Stimulated activated CD4-positive, alpha-beta T cell treated with anti-CD3 and anti-CD28 coated beads, Interleukin-4, amount 100 ng/mL, for 1 hour (primary cell): ENCODE data around the gene GPN2.
"Not testable (repeated sequence)": the region's sequence is repeated elsewhere in the genome, so short reads cannot be mapped to it uniquely, and the experiment has no call there.

Experiments used
- DNase-seq: peaks from one replicate; pipeline ENCODE4 v3.0.0-alpha.2; 2020

Gene GPN2

DNA sequence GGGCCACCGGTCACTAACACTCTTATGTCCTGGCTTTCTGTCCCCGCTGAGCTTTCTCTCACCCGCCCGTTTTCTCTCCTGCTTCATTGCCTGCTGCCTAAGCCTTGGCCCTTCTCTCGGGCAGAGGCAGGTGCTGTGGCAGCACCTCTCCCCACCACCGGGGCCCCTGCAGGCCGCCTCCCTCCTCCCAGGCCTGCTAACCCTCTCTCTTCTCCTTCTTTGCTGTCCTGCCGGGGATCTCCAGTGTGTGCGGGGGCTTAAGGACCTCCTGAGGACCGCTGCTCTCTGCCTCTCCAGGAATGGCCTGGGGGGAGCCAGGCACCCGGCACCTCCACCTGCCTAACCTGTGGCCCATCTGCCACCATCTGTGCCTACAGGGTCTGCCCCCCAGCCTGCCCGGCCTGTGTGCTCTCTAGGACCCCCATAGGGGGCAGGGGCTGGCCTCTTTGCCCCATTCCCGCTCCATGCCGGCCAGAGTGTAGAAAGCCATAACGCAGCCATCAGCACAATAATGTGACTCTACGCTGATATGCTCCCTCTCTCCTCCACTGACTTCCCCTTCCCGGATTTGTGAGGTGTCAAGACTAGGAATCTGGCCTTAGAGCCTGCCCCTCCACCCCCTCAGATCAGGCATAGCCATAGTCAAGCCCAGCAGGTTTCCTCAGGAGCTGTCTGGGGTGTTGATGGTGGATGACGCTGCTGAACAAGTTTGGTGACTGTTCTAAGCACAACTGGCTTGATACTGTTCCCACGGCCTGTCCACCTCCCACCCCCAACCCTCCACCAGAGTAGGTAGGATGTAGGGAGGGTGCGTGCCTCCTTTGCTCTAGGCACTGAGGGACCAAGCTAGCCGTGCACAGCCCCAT is 33.2 kb downstream of the GPN2 start:
- DNase-seq, result no peak

DNA sequence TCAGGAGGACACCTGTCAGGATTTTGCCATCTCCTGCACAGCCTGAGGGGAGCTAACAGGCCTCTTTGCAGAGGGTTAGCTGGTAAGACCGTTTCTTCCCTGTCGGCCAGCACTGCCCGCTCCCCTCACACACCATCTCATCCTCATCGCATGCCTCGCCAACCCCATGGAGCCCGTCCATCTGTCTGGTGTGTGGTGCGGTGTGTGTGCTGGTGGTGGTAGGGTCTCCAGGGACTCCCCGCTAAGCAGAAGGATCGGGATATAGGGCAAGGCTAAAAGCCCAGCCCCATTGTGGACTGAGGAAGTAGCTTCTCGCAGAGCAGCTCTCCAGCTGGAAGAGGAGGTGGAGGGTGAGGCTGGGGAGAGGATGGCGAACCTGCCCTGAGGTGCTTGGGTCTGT is 33.9 kb downstream of the GPN2 start:
- DNase-seq, result no peak

DNA sequence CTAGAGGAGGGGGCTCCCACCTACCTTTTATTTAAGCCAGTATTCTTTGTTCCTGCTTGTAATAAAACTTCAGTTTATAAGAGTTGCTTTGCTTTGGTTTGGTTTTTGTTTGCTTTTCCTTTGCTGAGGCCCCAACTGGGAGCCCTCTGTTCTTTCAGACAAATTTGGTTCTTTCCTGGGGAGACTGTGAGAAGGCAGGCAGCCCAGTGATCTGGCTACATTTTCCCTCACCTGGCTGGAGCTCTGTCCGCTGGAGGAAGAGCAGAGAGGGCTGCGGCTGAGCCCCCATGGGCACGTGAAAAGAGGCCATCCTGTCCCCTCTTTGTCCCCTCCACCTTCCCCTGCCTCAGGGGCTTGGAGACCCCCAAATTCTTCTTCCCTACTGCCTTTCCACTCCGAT is 34.4 kb downstream of the GPN2 start:
- DNase-seq, result no peak

DNA sequence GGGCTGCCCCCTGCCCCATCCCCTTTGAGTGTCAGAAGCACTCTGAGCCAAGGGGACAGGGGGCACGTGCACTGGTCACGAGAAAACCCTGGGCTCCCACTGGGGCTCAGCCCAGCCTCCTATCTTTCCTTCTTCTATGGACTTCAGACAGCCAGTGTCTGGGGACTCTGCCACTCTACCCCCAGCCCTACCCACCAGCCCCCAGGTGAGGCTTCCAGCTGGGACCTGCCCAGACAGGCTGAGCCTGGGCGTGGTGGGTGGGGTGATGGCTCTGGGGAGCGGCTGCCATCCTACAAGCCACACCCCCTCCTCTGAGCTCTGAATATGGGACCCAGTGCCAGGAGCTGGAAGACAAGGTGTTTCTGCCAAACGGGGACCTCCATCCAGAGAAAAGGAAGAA is 35.2 kb downstream of the GPN2 start:
- no peak for DNase-seq

DNA sequence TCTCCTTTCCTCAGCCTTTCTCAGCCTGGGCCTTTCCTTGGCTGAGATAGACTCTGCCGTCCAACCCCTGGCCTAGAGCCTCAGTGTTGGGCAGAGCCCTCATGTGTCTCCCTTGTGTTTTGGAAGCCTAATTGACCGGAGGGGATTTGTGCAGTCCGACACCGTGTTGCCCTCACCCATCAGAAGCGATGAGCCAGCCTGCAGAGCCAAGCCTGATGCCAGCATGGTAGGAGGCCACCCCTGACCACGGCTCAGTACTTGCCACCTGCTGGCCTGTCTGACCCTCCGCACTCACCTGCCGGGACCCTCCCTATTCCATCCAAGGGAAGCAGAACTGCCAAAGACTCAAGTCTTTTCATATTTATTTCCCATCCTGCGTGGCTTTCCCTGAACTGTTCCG is 36.5 kb downstream of the GPN2 start:
- no peak for DNase-seq

DNA sequence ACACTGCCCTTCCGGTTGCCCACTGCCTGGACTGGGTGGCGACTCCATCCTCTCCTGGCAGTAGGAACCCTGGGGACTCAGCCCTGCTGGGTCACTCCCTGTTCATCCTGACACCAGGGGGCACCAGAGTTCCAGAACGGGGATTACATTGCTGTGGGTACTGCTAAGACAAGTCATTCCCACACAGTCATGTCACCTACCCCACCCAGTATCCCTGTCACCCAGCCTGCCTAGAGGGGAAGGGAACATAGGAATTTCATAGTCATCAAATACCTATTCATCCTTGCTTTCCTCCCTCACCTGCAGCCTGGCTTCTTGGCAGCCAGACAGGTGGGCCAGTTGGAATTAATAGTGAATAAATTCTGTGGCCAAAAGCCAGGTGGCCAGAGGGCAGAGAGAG is 36.9 kb downstream of the GPN2 start:
- peak; percentile 82 for DNase-seq

DNA sequence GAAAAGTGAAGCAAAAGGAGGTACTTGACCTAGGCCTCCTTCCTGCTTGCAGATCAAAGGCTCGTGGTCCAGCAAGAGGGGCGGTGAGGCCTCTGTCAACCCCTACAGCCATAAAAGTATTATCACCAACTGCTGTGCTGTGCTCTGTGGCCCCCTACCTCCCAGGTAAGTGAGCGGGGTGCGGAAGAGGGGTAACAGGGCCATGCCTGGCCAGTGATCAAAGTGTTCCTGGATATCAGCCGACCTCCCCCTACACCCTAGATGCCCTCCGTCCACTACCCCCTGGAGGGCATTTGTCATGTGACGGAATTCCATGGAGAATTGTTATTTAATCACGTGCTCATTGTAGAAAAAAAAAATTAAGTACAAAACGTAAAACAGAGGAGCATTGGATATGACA is 37.4 kb downstream of the GPN2 start:
- DNase-seq, result no peak

DNA sequence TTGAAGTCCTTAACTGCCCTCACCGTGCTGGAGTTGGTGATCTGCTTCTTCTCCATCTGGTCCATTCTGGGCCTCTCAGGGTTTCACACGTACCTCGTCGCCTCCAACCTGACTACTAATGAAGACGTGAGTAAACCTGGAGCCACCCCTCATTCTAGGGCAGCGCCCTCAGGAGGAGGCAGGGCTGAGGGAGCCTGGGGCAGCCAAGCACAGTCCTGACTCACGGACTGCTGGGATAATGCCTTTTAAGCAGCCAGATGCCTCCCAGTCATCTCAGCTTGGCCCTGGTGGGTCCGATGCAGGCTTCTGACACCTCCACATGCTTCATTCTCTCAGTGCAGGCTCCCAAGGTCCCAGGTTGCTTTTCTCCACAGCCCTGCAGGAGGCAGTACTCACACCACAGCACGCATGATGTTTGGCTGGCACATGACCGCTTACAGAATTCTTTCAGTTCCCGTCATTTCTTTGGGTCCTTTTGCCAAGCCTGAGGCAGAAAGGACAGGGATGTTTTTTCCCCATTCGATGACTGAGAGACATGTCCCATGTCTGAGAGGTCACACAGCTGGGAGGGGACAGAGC is 38.9 kb downstream of the GPN2 start:
- DNase-seq, result no peak

DNA sequence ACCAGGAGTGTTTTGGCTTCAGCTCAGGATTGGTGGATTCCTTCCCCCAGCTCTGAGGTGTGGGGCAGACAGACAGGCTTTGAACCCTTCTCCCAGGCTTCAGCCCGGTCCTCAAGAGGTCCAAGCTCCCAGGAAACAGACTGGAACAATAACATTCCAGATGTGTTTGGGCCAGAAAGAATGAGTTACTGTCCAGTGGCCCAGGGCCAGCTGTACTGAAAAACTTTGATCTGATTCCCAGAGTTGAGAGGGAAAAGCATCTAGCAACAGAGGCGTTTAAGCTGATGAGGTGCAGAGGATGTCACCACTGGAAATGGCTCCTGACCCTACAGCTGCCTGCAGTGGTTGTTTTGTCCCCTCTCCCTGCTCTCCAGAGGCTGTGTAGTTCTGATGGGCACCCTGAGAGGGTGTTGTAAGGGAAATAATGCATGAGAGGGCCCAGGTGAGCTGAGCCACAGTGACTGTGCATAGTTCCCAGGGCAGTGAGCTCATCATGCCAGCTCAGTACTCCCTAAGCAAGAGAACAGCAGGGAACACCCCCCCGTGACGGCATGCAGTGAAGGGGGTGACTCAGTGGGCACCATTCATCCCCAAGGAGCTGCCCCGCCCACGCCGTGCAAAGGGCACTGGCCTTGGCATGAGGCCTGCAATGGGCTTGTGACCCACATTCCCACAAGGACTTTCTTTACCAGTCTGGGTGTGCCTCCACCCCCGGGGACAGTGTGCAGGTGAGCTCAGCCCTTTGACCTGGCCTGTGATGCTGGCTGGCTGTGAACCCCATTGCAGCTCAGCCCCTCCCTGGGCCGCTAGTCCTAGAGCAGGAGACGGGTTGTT is 40.9 kb downstream of the GPN2 start:
- no peak for DNase-seq

DNA sequence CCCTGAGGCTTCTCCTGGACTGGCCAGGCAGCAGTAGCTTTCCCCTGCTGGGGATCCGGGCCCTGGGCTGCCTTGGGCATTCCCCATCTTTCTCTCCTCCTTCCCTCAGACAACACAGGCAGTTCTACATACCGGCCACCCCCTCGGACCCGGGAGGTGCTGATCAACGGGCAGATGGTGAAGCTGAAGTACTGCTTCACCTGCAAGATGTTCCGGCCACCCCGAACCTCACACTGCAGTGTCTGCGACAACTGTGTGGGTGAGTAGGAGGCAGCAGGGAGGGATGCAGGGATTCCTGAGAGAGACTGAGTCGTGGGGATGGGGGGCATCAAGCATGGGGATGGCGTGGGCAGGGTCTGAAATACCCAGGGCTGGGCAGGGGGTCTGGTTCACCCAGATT is 41.6 kb downstream of the GPN2 start:
- DNase-seq, result no peak

DNA sequence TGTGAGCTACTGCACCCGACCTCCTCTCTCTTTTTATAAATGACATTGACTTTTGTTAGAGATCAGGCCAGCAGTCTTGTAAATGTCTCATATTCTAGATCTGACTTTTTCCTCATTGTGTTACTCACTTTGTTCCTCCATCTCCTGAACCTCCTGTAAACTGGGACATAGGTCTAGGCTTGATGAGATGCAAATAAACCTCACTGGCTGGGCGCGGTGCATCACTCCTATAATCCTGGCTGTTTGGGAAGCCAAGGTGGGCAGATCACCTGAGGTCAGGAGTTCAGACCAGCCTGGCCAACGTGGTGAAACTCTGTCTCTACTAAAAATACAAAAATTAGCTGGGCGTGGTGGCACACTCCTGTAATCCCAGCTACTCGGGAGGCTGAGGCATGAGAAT is 42.3 kb downstream of the GPN2 start:
- not testable (repeated sequence) for DNase-seq

DNA sequence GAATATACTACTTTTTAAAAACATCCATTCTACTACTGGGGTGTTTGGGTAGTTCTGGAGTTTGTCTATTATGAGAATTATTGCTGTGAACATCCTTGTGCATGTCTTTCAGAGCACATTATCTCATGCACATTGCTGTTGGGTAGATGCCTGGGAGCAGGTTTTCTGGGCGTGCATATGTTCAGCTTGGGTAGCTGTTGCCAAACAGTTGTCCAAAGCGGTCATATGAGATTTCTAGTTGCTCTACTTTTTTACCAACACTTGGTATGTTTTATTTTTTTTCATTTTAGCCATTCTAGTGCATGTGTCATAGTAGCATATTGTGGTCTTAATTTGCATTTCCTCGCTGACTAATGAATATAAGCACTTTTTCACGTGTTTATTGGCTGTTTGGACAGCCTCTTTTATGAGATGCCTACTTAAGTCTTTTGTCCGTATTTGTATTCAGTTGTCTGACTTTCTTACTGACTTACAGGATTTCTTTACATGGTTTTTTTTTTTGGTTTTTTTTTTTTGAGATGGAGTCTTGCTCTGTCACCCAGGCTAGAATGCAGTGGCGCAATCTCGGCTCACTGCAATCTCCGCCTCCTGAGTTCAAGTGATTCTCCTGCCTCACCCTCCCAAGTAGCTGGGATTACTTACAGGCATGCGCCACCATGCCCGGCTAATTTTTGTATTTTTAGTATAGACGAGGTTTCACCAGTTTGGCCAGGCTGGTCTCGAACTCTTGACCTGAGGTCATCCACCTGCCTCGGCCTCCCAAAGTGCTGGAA is 45.5 kb downstream of the GPN2 start:
- no peak for DNase-seq

DNA sequence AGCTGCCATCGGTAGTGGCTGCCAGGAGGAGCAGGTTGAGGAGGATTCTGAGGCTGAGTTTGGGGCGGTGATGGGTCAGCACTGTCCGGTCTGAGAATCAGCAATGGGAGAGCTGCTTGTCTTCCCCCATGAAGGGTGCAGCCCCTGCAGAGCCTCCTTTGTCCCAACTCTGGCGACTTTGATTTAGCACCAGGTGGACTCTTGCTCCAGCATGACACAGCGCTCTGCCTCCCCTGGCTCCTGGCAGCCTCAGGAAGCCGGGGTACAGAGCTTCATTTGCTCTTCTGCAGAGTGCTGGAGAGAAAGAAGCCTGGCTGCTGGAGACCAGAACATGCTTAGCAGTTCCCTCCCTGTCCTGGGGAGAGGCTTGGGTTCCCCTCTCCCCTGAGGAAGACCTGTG is 50.3 kb downstream of the GPN2 start:
- DNase-seq, result no peak

DNA sequence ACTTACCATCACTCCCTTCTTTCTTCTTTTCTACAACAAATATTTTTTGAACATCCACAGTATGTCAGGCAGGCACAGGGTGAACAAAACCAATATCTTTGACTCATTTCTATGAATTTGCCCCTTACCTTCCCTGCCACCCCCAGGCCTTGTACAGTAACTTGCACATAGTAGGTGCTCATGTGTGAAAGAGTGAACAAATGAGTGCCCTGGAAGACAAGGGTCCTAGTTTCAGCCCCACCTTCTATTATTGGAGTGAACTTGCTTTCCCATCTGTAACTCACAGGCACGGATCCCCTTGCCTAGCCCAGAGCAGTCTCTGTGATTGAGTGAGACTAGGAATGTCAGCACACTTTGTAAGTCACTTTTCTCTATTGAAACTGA is 50.8 kb downstream of the GPN2 start:
- DNase-seq, result no peak

DNA sequence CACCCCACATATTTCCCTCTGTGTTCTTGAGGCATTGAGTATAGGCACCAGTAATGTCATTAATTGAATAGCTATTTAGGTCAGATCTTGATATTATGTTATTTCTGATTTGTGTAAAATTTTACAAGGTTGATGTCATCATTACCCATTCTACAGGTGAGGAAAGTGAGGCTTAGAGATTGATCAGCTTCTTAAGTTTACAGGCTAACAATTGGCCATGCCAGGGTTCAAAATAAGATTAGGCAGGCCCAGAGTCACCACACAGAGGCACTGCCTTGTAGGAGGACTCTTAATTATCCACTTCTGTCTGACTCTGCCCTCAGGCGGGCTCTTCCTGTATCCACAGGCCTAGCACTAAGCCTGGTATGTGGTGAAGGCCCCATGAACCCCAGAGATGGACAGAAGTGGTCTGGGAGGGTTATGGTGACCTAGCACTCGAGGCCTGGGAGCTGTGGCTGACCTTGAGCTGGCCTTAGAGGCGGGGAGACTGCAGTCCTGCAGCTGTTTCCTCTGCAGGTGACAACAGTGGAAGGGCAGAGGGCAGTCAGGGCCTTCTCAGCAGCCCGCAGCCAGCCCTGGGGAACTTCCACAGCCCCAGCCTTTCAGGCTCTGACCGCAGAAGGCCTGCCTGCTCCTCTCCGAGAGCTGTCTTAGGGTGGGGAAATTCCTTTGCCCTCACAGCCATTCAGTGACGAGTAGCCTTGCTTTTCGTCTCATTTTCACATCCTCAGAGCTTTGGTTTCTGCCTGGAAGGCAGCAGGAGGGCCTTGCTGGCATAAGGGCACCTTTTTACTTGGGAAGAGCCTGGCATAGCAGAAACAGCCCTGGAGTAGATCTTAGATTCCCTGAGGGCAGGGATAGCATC is 51.4 kb downstream of the GPN2 start:
- peak; percentile 53 for DNase-seq

DNA sequence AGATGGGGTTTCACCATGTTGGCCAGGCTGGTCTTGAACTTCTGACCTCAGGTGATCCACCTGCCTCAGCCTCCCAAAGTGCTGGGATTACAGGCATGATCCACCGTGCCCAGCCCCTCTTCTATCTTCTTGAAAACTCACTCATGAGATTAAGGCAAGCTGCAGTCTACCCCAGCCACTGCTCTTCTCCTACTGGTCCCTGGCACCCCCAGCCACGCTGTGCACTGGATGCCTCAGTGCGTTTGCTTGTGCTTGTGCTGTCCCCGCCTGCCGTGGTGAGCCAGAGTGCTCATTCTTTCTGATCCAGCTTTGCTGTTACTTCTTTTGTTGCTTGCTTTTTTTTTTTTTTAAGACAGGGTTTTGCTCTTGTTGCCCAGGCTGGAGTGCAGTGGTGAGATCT is 52.4 kb downstream of the GPN2 start:
- not testable (repeated sequence) for DNase-seq

DNA sequence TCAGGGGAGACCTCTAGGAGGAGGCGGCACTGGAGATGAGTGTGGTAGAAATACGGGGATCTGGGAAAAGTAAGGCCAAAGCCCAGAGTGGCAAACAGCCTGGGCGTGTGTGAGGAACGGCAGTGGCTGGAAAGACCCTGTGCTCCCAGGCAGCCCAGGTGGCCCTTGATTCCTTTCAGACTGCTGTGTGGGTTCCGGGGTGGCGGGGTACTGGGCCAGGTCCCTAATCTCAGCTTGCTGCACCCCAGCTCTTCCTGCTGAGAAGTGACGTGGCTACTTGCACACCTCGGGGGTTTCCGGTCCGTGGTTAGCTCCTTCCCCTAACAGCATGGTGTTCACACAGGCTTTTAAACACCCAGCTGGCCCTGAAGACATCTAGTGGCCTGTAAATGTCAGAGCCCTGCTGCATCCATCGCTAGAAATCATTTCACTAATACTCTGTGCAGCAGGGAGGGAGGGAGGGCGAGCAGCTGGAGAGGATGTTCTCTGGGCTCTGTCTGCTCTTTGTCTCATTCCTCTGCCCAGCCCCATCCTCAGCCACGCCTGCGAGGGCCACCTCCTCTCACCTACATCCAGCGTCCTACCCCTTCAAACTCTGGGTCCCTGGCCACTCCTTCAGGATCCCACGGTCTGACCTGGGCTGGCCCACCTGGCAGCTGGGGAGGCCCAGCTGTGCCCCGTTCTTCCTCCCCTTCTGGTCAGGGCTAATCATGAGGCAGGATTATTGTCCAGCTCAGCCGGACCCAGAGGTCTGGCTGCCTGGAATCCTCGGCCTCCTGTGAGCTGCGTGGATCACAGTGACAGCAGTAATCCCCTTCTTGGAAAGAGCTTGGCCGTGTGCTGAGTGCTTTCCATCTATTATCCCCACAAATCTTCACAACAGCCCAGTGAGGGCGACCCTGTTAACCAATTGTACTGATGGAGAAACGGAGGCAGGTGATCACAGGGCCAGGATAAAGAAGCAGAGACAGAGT is 56.4 kb downstream of the GPN2 start:
- DNase-seq, result peak; percentile 77

DNA sequence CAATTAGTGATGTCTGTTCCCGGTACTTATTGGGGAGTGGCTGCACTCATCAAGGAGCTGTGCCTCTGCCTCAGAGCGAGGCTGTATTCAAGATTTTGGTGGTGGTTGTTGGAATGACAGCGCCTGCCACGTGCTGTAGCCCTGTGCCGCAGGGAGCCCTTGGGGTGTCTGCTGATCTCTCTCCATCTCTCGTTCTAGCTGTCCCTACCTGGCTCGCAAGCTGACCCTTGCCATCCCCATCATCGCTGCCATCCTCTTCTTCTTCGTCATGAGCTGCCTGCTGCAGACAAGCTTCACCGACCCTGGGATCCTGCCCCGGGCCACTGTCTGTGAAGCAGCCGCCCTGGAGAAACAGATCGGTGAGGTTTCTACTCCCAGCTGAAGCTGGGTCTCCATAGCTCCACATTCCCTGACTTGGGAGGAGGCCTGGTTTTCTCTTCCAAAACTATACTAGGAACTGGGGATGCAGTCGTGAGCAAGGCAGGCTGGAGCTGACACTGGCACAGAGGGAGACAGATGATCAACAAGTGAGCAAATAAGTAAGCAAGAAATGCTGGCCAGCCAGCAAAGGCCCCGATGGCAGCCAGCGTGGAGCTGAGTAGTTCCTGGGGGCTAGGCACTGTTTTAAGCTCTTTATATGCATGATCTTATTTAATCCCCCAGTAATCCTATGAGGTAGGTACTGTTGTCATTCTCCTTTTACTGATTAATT is 57.7 kb downstream of the GPN2 start:
- DNase-seq, result no peak

DNA sequence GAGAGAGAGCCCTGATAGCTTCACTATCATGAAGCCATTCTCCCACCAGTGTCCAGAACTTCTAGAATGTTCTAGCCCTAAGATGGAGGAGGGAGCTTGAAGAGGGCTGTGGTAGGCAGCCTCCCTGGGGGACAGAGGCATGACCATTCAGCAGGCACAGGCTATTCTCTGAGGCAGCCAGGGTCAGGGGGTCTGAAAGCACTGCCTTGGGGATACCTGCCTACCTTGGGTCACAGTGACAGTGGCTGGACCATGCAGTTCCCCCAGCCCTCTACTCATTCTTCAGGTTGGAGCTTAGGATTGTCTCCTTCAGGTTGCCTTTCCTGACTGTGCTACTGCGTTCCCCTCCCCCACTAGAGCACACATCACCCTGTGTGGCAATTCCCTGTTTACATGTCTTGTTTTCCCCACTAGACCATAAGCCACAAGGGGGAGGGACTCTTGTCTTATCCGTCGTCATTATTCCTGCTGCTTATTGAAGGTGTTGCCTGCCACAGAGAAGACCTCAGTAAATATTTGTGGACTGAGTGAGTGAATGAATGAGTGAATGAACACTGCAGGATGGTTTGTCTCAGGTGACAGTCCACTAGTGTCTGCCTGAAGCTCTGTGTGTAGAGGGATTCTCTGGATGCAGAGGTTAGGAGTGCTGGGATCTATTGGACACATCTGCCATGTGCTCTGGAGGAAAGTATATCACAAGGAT is 58.4 kb downstream of the GPN2 start:
- DNase-seq, result no peak

DNA sequence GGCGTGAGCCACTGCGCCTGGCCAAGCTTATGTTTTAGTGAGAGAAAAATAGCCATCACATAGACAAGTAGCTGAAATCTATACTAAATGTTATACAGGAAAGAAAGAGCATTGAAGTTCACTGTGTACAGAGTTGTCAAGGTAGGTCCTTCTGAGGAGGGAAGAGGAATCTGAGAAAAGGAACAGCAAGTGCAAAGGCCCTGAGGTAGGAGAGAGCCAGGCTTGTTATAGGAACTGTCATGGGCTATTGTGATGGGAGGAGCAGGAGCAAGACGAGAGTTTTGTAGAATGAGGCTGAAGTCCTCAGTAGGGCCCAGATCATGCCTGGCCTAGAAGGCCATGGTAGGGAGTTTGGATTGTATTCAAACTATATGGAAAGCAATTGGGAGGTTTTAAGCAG is 59.0 kb downstream of the GPN2 start:
- no peak for DNase-seq
